Neural cell (in vitro differentiated cells): ENCODE results near the gene CDKL1. TPM values are rescaled to one million over a fixed set of nuclear protein-coding genes. Genes with fewer than 3 reads are reported as not detected.

ENCODE experiments used
- H2AFZ ChIP-seq: fragments of 200-600, 300-800 bp; sonication (generic), shearing (Covaris generic); 2 replicates; pipeline ENCODE4 v1.6.0; 2014; ENCODE audit warnings: low read depth, mild to moderate bottlenecking, antibody characterized with exemption, low read length, moderate library complexity
- H3F3A ChIP-seq: fragments of 200-600 bp; shearing (Covaris generic); 2 replicates; pipeline ENCODE4 v1.6.1; 2016; ENCODE audit warnings: mild to moderate bottlenecking, moderate library complexity, mixed read lengths, antibody characterized with exemption, low read length; ENCODE audit not compliant: insufficient read depth, poor library complexity, severe bottlenecking
- H3K27ac ChIP-seq: fragments of 200-600, 300-800 bp; sonication (generic), shearing (Covaris generic); 2 replicates; pipeline ENCODE4 v1.5.1; 2014; ENCODE audit warnings: mild to moderate bottlenecking, low read length, moderate library complexity
- H3K27me3 ChIP-seq: fragments of 300-800, 200-600 bp; sonication (generic), shearing (Covaris generic); 2 replicates; pipeline ENCODE4 v1.6.0; 2014; ENCODE audit warnings: mild to moderate bottlenecking, low read depth, low read length, moderate library complexity; ENCODE audit not compliant: insufficient read depth
- H3K36me3 ChIP-seq: fragments of 300-800, 200-600 bp; sonication (generic), shearing (Covaris generic); 2 replicates; pipeline ENCODE4 v1.5.1; 2014; ENCODE audit warnings: mild to moderate bottlenecking, antibody characterized with exemption, low read length, moderate library complexity; ENCODE audit not compliant: insufficient read depth
- H3K4me2 ChIP-seq: fragments of 300-800, 200-600 bp; sonication (generic), shearing (Covaris generic); 2 replicates; pipeline ENCODE4 v1.6.0; 2014; ENCODE audit warnings: mild to moderate bottlenecking, low read length
- H3K4me3 ChIP-seq: fragments of 300-800, 200-600 bp; sonication (generic), shearing (Covaris generic); 2 replicates; pipeline ENCODE4 v1.5.1; 2014; ENCODE audit warnings: mild to moderate bottlenecking, low read length, moderate library complexity
- H3K79me2 ChIP-seq: fragments of 200-600 bp; shearing (Covaris generic); replicated peaks from 2 replicates; pipeline ENCODE4 v1.6.0; 2014; ENCODE audit warnings: mild to moderate bottlenecking, low read length, moderate library complexity; ENCODE audit not compliant: insufficient read depth
- H3K9ac ChIP-seq: fragments of 300-800, 200-600 bp; sonication (generic), shearing (Covaris generic); 2 replicates; pipeline ENCODE4 v1.6.1; 2016; ENCODE audit warnings: mild to moderate bottlenecking, low read length, mixed read lengths
- H3K9me2 ChIP-seq: fragments of 200-600 bp; shearing (Covaris generic); 2 replicates; pipeline ENCODE4 v1.6.1; 2016; ENCODE audit warnings: mild to moderate bottlenecking, low read length, mixed read lengths; ENCODE audit not compliant: insufficient read depth
- H3K9me3 ChIP-seq: fragments of 200-600, 300-800 bp; sonication (generic), shearing (Covaris generic); 2 replicates; pipeline ENCODE4 v1.6.1; 2016; ENCODE audit warnings: mild to moderate bottlenecking, mixed run types, low read length, moderate library complexity, mixed read lengths
- H4K20me1 ChIP-seq: fragments of 200-600 bp; shearing (Covaris generic); 2 replicates; pipeline ENCODE4 v1.6.1; 2016; ENCODE audit warnings: mild to moderate bottlenecking, mixed run types; ENCODE audit not compliant: insufficient read depth
- CTCF ChIP-seq: fragments of 450-650 bp; IDR thresholded peaks from 2 replicates; pipeline ENCODE4 v1.5.1; 2014; ENCODE audit warnings: antibody characterized with exemption, mild to moderate bottlenecking, moderate library complexity; ENCODE audit not compliant: poor library complexity, severe bottlenecking
- EP300 ChIP-seq: fragments of 450-650 bp; conservative IDR thresholded peaks from 2 replicates; pipeline ENCODE4 v1.6.1; 2014; ENCODE audit warnings: antibody characterized with exemption, mild to moderate bottlenecking, moderate library complexity; ENCODE audit not compliant: poor library complexity, severe bottlenecking
- EZH2 ChIP-seq: fragments of 200-600, 300-800 bp; shearing (Covaris generic), sonication (generic); IDR thresholded peaks from 2 replicates; pipeline ENCODE4 v1.6.1; 2014; ENCODE audit warnings: antibody characterized with exemption, low read length, borderline replicate concordance, mild to moderate bottlenecking; ENCODE audit not compliant: insufficient read depth, poor library complexity, severe bottlenecking
- MXI1 ChIP-seq: fragments of 450-650 bp; conservative IDR thresholded peaks from 2 replicates; pipeline ENCODE4 v1.6.1; 2014; ENCODE audit warnings: antibody characterized with exemption, mild to moderate bottlenecking; ENCODE audit not compliant: poor library complexity, severe bottlenecking
- POLR2AphosphoS5 ChIP-seq: IDR thresholded peaks from 2 replicates; pipeline ENCODE4 v1.6.1; 2012
- RAD21 ChIP-seq: fragments of 450-650 bp; conservative IDR thresholded peaks from 2 replicates; pipeline ENCODE4 v1.6.1; 2014; ENCODE audit warnings: antibody characterized with exemption, mild to moderate bottlenecking, moderate library complexity
- REST ChIP-seq: IDR thresholded peaks from 2 replicates; pipeline ENCODE4 v1.6.1; 2012; ENCODE audit warnings: borderline replicate concordance
- SMC3 ChIP-seq: fragments of 450-650 bp; conservative IDR thresholded peaks from 2 replicates; pipeline ENCODE4 v1.6.1; 2014; ENCODE audit warnings: antibody characterized with exemption, mild to moderate bottlenecking, moderate library complexity; ENCODE audit not compliant: poor library complexity
- TAF1 ChIP-seq: IDR thresholded peaks from 2 replicates; pipeline ENCODE4 v1.6.1; 2012; ENCODE audit warnings: low read depth
- polyA minus RNA-seq: library from RNA; depleted of rRNA, polyadenylated mRNA; stranded (reverse); fragments of >200 nt; gene quantifications from 2 replicates; pipeline ENCODE4 v1.2.3, GENCODE V29; 2014
- polyA plus RNA-seq: library from polyadenylated mRNA; depleted of rRNA; stranded (reverse); fragments of >200 nt; gene quantifications from 2 replicates; pipeline ENCODE4 v1.2.3, GENCODE V29; 2014

The CDKL1 gene
- polyA plus RNA-seq: 1.8 and 3.1 TPM in 2 replicates
- 3.4 and 5.6 TPM in 2 replicates for polyA minus RNA-seq

DNA sequence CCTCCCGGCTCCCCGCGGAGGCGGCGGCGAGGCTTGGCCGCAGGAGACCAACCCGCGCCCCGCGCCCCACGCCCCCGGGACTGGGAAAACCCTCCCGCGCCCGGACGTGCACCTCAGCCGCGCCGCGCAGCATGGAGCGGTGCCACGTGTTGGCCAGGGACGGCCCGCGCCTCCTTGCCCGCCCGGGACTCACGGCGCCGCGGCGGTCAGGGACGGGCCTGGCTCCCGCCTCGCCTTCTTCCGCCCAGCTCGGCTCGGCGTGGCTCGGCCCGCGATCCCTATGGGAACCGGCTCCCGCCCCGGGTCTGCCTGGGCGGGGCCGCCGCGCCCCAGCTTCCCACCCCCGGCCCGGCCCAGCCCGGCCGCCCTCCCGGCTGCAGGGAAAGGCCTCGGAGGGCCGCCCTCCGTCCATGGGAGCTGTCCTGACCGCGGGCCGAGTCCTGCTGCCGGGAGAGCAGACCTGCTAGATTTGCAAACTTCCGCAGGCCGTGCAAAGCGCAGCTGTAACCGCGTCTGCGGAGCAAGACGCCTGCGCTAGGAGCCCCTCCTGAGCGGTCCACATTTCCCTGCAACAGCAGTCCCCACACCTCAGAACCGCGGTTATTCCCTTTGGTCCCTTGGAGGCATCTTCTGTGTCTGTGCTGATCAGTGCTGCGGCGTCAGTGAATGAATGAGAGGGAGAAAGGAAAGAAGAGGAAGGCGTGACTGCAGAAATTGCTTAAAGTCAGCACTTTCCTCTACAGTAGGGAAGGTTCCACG, at the start of gene CDKL1:
TSS of gene CDKL1 (minus strand) at position 251 of the 759 bp plus-strand sequence. CDS start 1,013 bp downstream, outside the sequence.
- H3K27me3 ChIP-seq: peaks cover 13% of the 10 kb centered on the region
- peak within 1 kb of the TSS; percentile 66 for H3K4me3 ChIP-seq
- H3K4me2 ChIP-seq: peak within 1 kb of the TSS; percentile 57
- H2AFZ ChIP-seq: no peak within 1 kb of the TSS
- TF ChIP-seq MXI1 (peak; percentile 94), EP300 (no peak)
- H3K36me3 ChIP-seq: no peaks in the 10 kb centered on the region
- H3K79me2 ChIP-seq: no peaks in the 10 kb centered on the region
- peak within 1 kb of the TSS; percentile 22 for H3K9ac ChIP-seq
- no peak within 1 kb of the TSS for H3K27ac ChIP-seq
- no peaks in the 10 kb centered on the region for H3K9me3 ChIP-seq
- H4K20me1 ChIP-seq: no peaks in the 10 kb centered on the region
- H3F3A ChIP-seq: no peaks in the 10 kb centered on the region
- no peaks in the 10 kb centered on the region for H3K9me2 ChIP-seq

- Histone ChIP-seq H3K9me3 (no peaks in the 10 kb centered on the region), H2AFZ (no peak overlapping the region), H3K4me2 (no peak overlapping the region), H3K27ac (no peak overlapping the region), H3F3A (no peaks in the 10 kb centered on the region), H3K79me2 (no peaks in the 10 kb centered on the region), H3K9ac (no peak overlapping the region), H3K4me3 (no peak overlapping the region), H3K27me3 (no peaks in the 10 kb centered on the region), H3K36me3 (peaks cover 14% of the 10 kb centered on the region), H3K9me2 (no peaks in the 10 kb centered on the region), H4K20me1 (no peaks in the 10 kb centered on the region)
- TF ChIP-seq CTCF: no peak
- no peak for TF ChIP-seq POLR2AphosphoS5
- no peak for TF ChIP-seq EP300
- no peak for TF ChIP-seq REST
- TF ChIP-seq SMC3: no peak
- TF ChIP-seq RAD21: no peak
- no peak for TF ChIP-seq TAF1
- TF ChIP-seq EZH2: no peak
- no peak for TF ChIP-seq MXI1
Measured at GRCh38 chr14:50434528-50434927, 37.8 kb upstream of the CDKL1 start.
